WTC11 (cell line): Measurements from ENCODE around the gene IRF2BPL.

Experiments used
- CTCF ChIP-seq: fragments of 200-600 bp; IDR thresholded peaks from 2 replicates; pipeline ENCODE4 v1.8.0; 2022; ENCODE audit warnings: antibody characterized with exemption
- NR1H2 ChIP-seq: sonication (generic); formaldehyde crosslinking; IDR thresholded peaks from 2 replicates; pipeline ENCODE4 v1.9.0; 2021; ENCODE audit warnings: mild to moderate bottlenecking, moderate library complexity, missing genetic modification reagents
- PRDM15 ChIP-seq: sonication (generic); formaldehyde crosslinking; IDR thresholded peaks from 2 replicates; pipeline ENCODE4 v1.8.0; 2022; ENCODE audit warnings: missing genetic modification reagents

GRCh38 chr14:77058117-77058516 is 29.6 kb upstream of the IRF2BPL start:
- TF ChIP-seq CTCF (no peak), PRDM15 (CRISPR knock-in tag) (no peak), NR1H2 (CRISPR knock-in tag) (no peak)
